ENCODE results near the gene VGF.
"Not testable (repeated sequence)": the region's sequence is repeated elsewhere in the genome, so short reads cannot be mapped to it uniquely, and the experiment has no call there.

The VGF gene

DNA sequence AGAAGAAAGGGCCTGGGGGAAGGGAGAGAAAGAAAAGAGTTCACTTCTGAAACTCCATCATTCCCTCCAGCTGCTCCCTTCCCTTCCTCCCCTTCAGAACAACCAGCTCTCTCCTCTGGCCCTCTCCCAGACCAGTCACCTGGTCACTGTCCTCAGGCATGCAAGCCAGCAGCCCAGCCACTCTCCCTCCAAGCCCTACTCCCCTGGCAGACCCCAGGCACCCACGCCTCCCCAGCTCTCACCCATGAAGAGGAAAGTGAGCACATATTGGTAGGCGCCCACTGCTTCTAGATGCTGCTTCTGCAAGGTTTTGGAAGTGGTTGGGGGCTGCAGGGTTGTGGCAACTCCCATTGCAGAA lies 35.1 kb upstream of the VGF start:
- H3K9ac ChIP-seq (ENCODE audit: low read depth, low read length): peak overlapping the region; percentile 54; the same call in 1 of the 2 replicates
- H3K36me3 ChIP-seq (ENCODE audit: insufficient read depth, low read length): no peaks in the 10 kb centered on the region
- no peaks in the 10 kb centered on the region for H3K9me3 ChIP-seq (ENCODE audit: control insufficient read depth, insufficient read depth, low read length)
- peaks cover 6% of the 10 kb centered on the region; the same call in 1 of the 2 replicates for H3K4me1 ChIP-seq (ENCODE audit: insufficient read depth, low read length)

DNA sequence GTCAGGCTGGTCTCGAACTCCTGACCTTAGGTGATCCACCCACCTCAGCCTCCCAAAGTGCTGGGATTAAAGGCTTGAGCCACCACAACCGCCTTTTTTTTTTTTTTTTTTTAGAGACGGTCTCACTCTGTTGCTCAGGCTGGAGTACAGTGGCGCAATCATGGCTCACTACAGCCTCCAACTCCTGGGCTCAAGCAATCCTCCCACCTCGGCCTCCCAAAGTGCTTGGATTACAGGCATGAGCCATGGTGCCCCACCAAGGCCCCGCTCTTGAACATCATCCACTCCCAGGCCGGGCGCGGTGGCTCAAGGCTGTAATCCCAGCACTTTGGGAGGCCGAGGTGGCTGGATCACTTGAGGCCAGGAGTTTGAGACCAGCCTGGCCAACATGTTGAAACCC lies 34.2 kb upstream of the VGF start:
- H3K9me3 ChIP-seq (ENCODE audit: control insufficient read depth, insufficient read depth, low read length); H3K36me3 ChIP-seq (ENCODE audit: insufficient read depth, low read length); H3K9ac ChIP-seq (ENCODE audit: low read depth, low read length); H3K4me1 ChIP-seq (ENCODE audit: insufficient read depth, low read length): not testable (repeated sequence)

DNA sequence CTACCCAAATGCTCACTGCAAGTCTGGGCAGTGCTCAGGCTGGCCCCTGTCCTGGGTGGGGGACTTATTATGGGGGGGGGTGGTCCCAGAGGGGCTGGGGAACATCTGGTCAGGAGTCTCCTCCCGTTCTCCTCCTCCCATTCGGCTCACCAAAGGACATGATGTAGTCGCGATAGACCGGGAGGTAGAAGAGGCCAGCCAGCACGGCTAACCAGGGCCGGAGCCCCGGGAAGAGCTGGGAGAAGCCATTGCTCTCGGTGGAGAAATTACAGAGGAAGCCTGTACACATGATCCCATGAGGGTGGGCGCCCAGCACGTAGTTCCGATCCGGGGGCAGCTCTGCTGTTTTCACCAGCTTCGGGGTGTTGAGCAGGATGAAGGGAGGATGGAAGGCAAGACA lies 33.1 kb upstream of the VGF start:
- Histone ChIP-seq H3K36me3 (ENCODE audit: insufficient read depth, low read length) (no peaks in the 10 kb centered on the region), H3K4me1 (ENCODE audit: insufficient read depth, low read length) (peaks cover 6% of the 10 kb centered on the region; the same call in 1 of the 2 replicates), H3K9ac (ENCODE audit: low read depth, low read length) (no peak overlapping the region), H3K9me3 (ENCODE audit: control insufficient read depth, insufficient read depth, low read length) (no peaks in the 10 kb centered on the region)

DNA sequence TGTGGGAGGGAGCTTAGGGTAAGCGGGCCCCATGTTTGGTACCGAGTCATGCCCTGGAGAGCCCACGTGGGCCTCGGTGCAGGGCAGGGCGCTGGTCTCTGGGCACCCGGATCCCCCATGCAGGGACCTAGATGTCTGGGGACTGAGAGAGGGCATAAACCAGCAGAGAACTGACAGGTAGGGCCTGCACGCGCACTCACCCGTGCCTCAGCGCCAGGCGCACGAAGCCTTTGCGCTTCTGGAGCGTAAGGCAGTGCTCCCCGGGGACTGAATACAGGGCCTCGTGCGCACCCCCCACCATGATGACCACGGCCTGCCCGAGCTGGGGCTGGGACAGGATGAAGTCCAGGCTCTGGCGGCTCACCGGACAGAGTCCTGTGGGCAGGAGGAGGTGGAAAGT lies 32.6 kb upstream of the VGF start:
- Histone ChIP-seq H3K9ac (ENCODE audit: low read depth, low read length) (no peak overlapping the region), H3K9me3 (ENCODE audit: control insufficient read depth, insufficient read depth, low read length) (no peaks in the 10 kb centered on the region), H3K36me3 (ENCODE audit: insufficient read depth, low read length) (no peaks in the 10 kb centered on the region), H3K4me1 (ENCODE audit: insufficient read depth, low read length) (peaks cover 6% of the 10 kb centered on the region; the same call in 1 of the 2 replicates)

DNA sequence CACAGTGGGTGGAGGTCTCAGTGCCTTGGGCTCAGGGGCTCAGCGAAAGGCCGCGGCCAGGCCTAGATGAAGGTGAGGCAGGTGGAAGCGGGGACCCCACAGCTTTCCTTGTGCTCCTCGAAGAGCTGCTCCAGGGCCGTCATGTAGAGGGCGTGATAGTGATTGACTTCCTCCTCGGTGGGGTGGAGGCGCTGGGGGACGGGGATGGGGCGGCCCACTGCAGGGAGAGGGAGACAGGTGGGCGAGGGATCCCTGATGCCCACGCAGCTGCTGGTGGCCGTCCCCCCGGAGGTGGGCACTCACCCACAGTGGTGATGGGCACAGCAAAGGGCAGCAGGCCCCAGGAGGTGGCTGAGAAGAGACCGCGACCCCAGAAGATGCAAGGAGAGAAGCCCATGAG lies 30.5 kb upstream of the VGF start:
- no peak overlapping the region for H3K9ac ChIP-seq (ENCODE audit: low read depth, low read length)
- peaks cover 4% of the 10 kb centered on the region; the same call in 1 of the 2 replicates for H3K4me1 ChIP-seq (ENCODE audit: insufficient read depth, low read length)
- H3K36me3 ChIP-seq (ENCODE audit: insufficient read depth, low read length): no peaks in the 10 kb centered on the region
- H3K9me3 ChIP-seq (ENCODE audit: control insufficient read depth, insufficient read depth, low read length): no peaks in the 10 kb centered on the region

DNA sequence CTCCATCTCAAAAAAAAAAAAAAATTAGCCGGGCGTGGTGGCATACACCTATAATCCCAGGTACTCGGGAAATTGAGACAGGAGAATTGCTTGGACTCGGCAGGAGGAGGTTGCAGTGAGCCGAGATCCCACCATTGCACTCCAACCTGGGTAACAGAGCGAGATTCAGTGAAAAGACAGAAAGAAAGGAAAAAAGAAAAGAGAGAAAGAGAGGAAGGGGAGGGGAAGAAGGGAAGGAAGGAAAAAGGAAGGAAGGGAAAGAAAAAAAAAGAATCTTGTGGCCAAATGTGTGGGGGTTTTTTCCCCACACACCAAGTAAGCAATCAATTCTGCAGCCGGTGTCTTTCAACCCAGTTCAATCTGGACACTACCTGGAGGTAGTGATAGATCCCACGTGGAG lies 23.7 kb upstream of the VGF start:
- Histone ChIP-seq H3K36me3 (ENCODE audit: insufficient read depth, low read length) (no peaks in the 10 kb centered on the region), H3K9me3 (ENCODE audit: control insufficient read depth, insufficient read depth, low read length) (no peaks in the 10 kb centered on the region), H3K9ac (ENCODE audit: low read depth, low read length) (no peak overlapping the region), H3K4me1 (ENCODE audit: insufficient read depth, low read length) (peaks cover 4% of the 10 kb centered on the region; the same call in 1 of the 2 replicates)

DNA sequence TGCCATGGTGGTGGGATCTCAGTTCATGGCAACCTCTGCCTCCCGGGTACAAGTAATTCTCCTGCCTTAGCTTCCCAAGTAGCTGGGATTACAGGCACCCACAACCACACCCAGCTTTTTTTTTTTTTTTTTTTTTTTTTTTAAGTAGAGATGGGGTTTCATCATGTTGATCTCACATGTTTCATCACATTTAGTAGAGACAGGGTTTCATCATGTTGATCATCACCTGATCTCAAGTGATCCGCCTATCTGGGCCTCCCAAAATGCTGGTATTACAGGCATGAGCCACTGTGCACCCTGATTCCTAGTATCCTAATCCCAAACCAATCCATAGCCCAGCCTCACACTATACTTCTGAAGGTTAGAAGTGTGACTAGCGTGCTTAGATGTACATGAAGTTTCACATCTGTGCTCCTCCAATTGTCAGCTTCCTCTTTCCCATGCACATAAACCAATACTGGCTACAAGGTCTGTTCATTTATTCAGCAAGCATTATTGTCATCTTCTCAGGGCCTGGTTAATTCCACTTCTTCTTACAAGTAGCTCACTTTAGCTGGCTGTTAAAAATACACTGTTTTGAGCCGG lies 21.6 kb upstream of the VGF start:
- Histone ChIP-seq H3K36me3 (ENCODE audit: insufficient read depth, low read length) (no peaks in the 10 kb centered on the region), H3K9ac (ENCODE audit: low read depth, low read length) (no peak overlapping the region), H3K4me1 (ENCODE audit: insufficient read depth, low read length) (peaks cover 6% of the 10 kb centered on the region), H3K9me3 (ENCODE audit: control insufficient read depth, insufficient read depth, low read length) (no peaks in the 10 kb centered on the region)

DNA sequence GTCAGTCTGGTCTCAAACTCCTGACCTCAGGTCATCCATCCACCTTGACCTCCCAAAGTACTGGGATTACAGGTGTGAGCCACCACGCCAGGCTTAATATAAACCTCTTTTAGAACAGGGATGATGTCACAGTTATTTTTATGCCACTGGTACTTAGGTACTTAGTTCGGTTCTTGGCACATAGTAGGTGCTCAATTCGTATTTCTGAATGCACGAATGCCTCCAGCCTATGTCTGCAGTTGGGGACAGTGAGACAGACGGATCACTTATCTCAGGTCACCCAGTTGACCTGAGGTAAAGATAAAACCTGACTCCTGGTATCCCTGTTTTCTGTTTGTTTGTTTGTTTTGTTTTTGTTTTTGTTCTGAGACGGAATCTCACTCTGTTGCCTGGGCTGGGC lies 20.8 kb upstream of the VGF start:
- H3K36me3 ChIP-seq (ENCODE audit: insufficient read depth, low read length): no peaks in the 10 kb centered on the region
- peaks cover 8% of the 10 kb centered on the region for H3K4me1 ChIP-seq (ENCODE audit: insufficient read depth, low read length)
- H3K9ac ChIP-seq (ENCODE audit: low read depth, low read length): no peak overlapping the region
- no peaks in the 10 kb centered on the region for H3K9me3 ChIP-seq (ENCODE audit: control insufficient read depth, insufficient read depth, low read length)

DNA sequence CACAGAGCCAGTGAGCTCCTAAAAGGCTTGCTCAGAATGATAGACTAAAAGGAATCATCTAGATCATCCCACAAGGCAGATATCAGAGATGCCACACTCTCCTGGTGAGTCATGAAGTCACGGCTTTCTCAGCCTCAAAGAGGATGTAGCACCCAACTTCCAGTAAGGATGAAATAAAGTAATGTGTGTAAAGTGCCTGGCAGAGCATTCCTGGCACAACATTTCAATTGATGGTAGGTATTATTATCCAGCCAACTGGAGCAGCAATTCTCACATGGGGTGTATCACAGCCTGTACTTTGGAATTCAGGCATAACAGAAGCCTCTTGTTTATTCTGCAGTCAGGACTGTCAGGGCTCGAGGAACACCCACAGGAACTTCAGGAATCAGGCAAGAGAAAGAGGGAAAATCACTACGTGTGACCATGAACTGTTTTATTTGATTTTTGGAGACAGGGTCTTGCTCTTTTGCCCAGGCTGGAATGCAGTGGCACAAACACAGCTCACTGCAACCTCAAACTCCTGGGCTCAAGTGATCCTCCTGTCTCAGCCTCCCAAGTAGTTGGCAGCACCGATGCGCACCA lies 20.0 kb upstream of the VGF start:
- H3K4me1 ChIP-seq (ENCODE audit: insufficient read depth, low read length): peaks cover 8% of the 10 kb centered on the region
- H3K9me3 ChIP-seq (ENCODE audit: control insufficient read depth, insufficient read depth, low read length): no peaks in the 10 kb centered on the region
- no peak overlapping the region for H3K9ac ChIP-seq (ENCODE audit: low read depth, low read length)
- H3K36me3 ChIP-seq (ENCODE audit: insufficient read depth, low read length): no peaks in the 10 kb centered on the region

DNA sequence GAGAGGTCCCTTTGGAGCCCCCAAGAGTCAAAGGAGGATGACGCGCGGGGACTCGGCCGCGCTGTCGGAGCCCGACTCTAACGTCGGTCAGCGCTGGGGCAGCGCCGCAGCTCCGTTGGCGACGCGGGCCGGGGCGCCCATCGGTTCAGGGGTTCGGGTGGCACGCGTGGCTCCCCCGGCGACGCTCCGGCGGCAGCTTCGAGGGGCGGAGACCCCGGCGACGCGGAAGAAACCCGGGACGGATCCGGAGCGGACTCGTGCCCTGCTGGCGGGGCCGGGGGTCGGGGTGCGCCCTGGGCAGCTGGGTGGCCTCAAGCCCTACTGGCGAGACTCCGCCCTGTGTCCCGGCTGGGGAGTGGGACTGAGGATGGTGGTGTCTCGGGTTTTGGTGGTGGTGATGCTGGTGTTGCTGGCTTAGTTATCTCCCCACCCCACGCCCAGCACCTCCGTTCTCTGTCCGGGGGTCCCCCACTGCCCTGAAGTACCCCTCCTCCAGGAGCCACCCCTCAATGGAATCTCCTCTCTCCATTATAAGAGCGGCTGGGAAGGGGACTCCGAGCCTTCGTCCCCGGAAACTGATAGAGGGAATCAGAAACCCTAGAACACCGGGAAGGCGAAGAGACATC lies 14.9 kb upstream of the VGF start, which contains the start of gene NAT16:
Gene NAT16, minus strand, starts transcription at position 164 of the 626 bp plus-strand sequence. CDS start 5,486 bp downstream, outside the sequence.
- H3K4me1 ChIP-seq (ENCODE audit: insufficient read depth, low read length): peaks cover 5% of the 10 kb centered on the region
- no peaks in the 10 kb centered on the region for H3K9me3 ChIP-seq (ENCODE audit: control insufficient read depth, insufficient read depth, low read length)
- H3K9ac ChIP-seq (ENCODE audit: low read depth, low read length): peak within 1 kb of the TSS; percentile 61
- H3K36me3 ChIP-seq (ENCODE audit: insufficient read depth, low read length): no peaks in the 10 kb centered on the region

DNA sequence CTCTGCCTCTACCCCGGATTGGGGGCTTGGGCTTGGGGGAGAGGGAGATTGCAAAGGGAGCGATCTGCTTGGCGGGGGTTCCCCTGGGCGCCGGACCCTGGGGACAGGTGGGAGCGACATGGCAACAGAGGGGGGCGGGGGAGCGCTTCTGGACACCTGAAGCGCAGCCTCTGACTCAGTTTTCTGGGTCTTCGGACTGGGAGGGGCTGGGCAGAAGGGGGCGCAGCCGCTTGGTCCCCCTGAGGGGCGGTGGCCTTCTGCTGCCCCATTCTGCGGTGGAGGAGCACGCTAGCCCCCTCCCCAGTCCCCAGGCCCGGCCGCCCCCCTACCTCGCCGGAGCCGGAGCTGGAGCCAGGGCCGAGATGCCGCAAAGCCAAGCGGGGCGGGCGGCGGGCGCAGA lies 14.3 kb upstream of the VGF start:
- Histone ChIP-seq H3K4me1 (ENCODE audit: insufficient read depth, low read length) (peaks cover 4% of the 10 kb centered on the region), H3K36me3 (ENCODE audit: insufficient read depth, low read length) (no peaks in the 10 kb centered on the region), H3K9me3 (ENCODE audit: control insufficient read depth, insufficient read depth, low read length) (no peaks in the 10 kb centered on the region), H3K9ac (ENCODE audit: low read depth, low read length) (peak overlapping the region; percentile 61)

DNA sequence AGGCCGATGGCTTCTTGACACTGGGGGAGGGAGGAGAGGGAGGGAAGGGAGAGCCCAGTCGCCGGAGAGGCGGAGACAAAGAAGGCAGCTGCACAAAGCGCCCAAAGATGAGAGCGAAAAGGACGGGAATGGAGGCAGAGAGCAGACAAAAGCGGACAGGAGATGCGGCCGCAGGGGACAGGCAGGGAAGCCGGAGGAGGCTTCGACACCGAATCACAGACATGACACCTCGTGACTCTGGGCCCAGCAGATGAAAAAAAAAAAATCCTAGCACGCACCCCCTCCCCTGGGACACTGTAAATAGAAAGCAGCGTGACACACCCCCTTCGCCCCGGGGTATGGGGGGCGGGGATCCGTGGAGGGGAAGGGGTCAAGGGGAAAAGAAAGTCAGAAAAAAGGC lies 13.7 kb upstream of the VGF start:
- Histone ChIP-seq H3K36me3 (ENCODE audit: insufficient read depth, low read length) (no peaks in the 10 kb centered on the region), H3K4me1 (ENCODE audit: insufficient read depth, low read length) (peaks cover 4% of the 10 kb centered on the region), H3K9me3 (ENCODE audit: control insufficient read depth, insufficient read depth, low read length) (no peaks in the 10 kb centered on the region), H3K9ac (ENCODE audit: low read depth, low read length) (peak overlapping the region; percentile 61; the same call in 1 of the 2 replicates)

DNA sequence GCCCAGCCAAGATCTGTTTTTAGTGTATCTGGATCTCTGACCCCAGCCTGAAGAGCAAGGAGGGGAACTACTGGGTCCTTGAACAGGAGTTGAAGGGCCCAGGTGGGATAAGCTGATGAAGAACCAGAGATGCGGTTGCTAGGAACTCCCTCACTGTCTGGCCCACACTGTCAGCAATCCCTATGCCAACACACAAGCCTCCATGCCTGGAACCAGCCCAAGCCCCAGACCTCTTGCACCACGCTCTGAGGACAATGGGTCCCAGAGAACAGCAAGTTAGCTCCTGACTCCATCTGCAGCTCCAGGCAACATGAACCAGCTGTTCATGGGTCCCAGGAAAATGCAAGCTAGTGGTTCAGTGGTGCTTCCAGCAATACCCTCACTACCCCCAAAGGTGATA lies 12.3 kb upstream of the VGF start:
- Histone ChIP-seq H3K4me1 (ENCODE audit: insufficient read depth, low read length) (peaks cover 4% of the 10 kb centered on the region), H3K9ac (ENCODE audit: low read depth, low read length) (no peak overlapping the region), H3K9me3 (ENCODE audit: control insufficient read depth, insufficient read depth, low read length) (no peaks in the 10 kb centered on the region), H3K36me3 (ENCODE audit: insufficient read depth, low read length) (no peaks in the 10 kb centered on the region)

DNA sequence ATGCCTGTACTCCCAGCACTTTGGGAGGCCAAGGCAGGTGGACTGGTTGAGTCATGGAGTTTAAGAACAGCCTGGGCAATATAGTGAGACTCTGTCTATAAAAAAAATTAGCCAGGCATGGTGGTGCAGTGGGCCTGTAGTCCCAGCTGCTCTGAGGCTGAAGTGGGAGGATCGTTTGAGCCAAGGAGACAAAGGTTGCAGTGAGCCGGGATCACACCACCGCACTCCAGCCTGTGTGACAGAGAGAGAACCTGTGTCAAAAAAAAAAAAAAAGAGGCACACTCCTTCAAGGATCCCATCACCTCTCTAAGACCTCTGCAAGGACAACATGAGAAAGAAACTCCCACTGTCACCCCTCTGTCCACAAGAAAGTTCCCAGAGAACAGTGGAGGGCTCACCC lies 10.3 kb upstream of the VGF start:
- no peaks in the 10 kb centered on the region for H3K9me3 ChIP-seq (ENCODE audit: control insufficient read depth, insufficient read depth, low read length)
- H3K4me1 ChIP-seq (ENCODE audit: insufficient read depth, low read length): peaks cover 3% of the 10 kb centered on the region
- no peak overlapping the region for H3K9ac ChIP-seq (ENCODE audit: low read depth, low read length)
- no peaks in the 10 kb centered on the region for H3K36me3 ChIP-seq (ENCODE audit: insufficient read depth, low read length)

DNA sequence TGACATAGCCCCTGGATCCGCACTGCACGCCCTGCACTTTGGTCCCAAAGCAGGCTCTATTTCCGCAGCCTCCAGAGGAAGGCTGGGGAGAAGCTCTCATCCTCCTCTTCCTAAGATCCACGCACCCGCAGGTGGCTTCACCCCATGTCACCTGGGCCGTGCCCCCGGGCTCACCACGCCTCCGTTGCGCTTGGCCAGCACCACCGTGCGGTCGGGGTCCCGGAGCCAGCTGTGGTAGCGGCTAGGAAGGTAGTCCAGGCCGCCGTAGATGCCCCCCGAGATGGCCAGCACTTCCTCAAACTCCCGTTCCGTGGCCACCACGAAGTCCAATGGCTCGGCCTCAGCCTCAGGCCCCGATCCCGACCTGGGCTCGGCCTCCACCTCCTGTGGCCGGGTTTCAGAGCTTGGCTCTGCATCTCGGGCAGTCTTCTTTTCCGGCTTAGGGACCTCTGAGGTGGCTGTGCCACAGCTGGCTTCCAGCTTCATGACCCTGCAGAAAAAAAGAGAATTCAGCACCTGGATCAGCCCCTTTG lies 9.0 kb upstream of the VGF start:
- Histone ChIP-seq H3K9me3 (ENCODE audit: control insufficient read depth, insufficient read depth, low read length) (no peaks in the 10 kb centered on the region), H3K9ac (ENCODE audit: low read depth, low read length) (peak overlapping the region; percentile 40; the same call in 1 of the 2 replicates), H3K36me3 (ENCODE audit: insufficient read depth, low read length) (no peaks in the 10 kb centered on the region), H3K4me1 (ENCODE audit: insufficient read depth, low read length) (peaks cover 5% of the 10 kb centered on the region)

Measured in ES-I3 (cell line).